ENCODE results near the gene KDM4C.

The KDM4C gene

DNA sequence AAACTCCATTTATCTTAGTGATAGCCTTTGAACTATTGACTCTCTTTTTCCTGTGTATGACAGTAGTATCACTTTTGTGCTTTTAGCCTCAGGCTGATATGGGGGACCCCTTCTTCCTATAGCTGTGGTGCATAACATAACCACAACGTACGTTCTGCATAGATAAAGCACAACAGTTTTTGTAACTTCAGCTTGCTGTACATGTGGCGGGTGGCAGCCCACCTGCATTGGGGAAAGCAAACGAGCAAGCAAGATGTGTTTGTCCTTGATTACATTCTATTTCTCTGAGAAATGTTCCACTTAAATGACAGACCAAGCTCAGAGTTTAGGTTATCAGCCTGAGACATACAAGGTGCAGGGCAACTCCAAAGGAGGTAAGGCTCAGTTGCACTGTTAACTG, 309.4 kb downstream of the KDM4C start:
- DNase-seq: no peak

DNA sequence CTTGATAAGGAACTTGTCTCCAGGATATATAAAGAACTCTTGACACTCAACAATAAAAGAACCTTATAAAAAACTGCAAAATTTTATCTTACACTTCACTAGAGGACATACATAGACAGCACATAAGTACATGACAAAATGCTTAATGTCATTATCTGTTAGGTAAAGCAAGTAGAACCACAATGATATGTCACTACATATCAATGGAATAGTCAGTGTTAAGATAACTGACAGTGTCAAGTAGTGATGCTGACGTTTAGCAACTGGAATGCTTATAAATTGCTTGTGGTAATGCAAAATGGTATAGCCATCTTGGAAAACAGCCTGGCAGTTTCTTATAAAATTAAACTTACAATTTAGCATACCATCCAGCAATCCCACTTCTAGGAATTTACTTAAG, 314.1 kb downstream of the KDM4C start:
- no peak for DNase-seq

DNA sequence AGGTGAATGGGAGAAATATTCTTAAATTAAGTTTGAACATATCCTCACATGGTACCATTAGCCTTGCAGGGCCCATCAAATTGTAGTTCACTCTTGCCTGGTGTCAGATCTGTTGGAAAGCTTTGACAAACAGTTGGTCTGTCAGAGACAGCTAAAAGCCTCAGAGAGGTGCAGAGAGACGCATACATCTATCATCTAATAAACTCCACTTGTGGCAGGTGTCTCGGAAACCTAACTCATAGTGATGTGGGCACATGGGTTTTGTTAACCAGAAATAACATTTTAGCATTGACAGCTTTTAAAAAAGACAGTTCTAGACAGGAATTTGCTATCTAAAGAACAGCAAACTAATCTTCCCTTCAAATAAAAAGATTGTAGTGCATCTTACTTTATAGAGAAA, 315.9 kb downstream of the KDM4C start:
- no peak for DNase-seq

DNA sequence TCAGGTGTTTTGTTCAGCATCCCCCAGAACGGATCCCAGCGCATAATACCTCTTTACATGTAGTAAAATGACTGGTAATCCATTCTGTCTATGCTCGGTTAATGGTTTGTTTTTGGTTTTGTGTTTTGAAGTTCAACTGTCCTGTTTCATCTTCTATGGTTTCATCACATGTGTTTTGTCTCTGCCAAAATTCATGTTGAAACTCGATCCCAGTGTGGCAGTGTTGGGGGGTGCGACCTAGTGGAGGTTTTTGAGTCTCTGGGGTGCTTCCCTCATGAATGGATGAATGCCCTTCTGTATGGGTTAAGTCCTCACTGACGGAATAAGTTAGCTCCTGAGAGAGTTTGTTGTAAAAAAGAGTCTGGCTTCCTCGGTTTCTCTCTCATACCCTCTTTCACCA, 317.4 kb downstream of the KDM4C start:
- no peak for DNase-seq

DNA sequence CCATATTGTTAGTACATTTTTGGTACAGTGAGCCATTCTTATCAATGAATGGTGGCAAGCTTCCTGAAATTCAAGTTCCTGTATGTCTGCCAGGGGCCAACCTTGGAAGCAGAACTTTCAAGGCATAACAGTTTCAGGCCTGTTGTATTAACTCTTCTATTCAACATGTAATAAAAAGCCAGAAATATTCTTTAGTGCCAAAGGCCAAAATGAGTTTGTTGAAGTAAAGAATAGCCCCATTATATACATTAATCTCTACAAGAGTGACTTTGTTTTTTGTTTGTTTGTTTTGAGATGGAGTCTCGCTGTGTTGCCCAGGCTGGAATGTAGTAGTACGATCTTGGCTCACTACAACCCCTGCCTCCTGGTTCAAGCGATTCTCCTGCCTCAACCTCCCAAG, 321.3 kb downstream of the KDM4C start:
- no peak for DNase-seq

DNA sequence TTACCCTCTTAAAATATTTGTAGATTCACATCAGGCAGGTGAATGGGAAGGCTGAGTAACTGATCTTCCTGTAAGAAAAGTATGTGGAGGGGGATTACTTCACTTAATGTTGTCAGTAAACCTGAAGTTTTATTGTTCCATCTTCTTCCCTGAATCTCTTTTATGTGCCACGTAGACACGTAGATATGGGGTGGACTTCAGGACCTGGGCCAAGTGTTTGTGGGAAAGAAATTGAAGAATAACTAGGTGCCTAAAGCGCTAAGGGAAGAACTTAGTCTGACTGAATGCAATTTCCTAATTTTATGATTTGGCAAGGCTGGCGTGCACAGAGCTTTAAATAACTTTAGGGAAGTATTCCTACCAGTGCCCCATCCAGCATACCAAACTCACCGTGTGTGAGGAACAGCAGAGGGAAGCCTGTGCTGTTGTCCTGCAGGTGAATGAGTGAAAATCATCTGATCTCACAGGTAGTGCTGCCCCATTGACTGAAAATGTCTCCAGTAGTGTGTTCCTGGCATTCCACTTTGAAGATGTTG, 323.4 kb downstream of the KDM4C start:
- DNase-seq: no peak

DNA sequence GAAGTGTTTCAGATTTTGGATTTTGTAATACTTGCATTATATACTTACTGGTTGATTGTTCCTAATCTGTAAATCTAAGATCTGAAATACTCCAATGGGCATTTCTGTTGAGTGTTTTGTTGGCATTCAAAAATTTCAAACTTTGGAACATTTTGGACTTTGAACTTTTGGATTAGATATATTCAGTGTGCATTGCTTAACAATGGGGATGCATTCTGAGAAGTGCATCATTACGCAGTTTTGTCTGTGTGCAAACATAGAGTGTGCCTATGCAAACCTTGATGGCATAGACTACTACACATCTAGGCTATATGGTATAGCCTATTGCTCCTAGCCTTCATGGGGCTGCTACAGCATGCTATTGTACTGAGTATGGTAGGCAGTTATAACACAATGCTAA, 325.4 kb downstream of the KDM4C start:
- no peak for DNase-seq

DNA sequence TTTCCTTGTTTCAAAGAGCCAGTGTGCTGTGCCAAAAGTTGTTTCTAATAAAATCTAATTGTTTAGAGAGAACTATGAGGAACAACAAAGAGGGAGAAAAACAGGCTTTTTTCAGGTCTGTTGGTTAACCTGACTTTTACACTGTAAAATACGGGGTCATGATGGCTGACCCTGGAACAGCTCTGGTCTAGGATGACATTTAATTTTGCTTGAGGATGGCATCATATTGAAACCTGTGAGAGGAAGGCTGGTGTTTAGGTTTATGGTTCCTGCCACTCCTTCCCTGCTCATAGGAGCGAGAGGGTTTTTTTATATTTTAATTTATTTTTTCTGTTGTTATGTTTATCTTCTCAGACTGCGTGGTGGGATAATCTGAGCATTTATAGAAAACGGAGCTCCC, 327.6 kb downstream of the KDM4C start:
- no peak for DNase-seq

DNA sequence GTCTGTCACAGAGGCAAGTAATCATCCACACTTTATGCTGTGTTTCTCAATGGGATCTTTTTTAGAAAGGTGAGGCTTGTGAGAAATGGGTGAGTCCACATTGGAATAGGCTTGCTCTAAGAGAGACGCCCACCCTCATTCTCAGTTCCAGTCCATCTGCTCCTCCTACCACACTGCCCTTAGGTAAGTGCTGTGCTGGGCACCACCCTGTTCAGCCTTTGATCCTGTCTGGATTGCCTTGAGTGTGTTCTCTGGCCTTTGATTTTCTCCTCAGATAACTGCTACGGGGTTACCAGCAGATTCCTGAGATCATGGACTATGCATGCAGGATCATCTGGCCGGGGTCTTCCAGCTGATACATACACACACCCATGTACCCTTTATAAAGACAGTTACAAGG, 328.6 kb downstream of the KDM4C start:
- DNase-seq: no peak

DNA sequence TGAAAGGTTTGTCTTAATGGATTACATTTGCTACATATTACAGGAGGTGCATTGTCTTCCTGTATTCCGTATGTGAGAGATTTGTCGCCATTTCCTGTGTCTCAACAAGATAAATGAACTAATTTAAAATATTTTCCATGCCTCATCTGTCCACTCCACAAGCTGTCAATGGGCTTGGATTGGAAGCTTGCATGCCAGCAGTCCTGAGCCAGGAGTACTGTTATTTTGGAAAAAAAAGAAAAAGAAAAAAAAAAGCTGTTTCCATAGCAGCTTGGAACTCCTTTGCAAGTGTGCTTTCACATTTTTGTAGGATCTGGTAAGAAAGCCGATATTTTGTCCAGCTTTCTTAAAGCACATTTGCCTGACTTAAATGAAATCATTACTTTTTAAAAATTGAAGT, 330.8 kb downstream of the KDM4C start:
- DNase-seq: no peak

DNA sequence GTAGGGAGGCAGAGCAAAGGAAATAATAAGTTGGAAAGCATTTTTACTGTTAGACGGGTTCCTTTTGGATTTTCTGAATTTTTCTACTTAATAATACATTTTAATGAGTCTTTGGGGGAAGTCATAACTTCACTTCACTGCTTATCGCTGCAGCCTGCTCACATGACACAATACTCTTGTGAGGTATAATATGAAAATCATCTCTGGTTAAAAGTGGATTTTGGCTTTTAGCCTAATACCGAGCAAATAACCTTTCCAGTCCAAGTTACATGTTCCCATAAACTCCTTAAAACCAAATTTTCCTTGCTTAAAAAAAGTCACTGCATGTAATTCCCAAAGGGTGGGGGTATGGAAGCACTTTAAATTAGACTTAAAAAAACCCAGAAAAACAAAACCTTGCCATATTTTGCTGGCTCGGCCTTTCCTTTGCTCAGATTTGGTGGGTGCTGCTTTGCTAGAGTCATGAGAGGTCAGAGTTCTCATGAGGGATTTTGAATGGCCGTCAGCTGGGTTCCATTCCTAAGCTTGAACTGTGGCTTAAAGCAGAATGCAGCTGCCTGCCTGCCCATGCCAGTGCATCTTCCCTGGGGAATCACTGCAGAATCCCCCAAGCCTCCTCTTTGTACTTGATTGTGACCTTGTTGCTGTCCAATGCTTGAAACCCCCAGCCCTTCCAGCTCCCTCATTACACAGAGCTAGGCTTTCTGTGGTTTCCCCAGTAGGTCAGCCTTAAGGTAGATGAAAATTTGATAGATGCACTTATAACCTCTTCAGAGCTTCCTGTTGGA, 331.8 kb downstream of the KDM4C start:
- no peak for DNase-seq

DNA sequence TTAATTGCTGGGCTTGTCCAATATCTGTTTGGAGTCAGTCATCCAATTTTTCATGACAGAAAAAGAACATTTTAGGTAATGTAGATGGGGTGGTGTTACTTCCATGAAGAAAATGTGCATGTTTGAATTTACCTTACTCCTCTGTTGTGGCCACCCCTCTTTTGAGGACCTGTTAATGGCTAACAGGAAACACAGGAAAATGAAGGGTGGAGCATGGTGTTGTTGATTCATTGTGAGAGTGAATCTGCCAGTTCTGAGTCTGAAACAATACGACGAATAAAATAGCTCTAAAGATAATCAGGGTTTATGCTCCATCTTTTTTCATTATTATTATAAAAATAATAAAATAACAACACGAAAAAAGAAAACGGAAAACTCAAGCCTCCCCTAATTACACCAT, 335.3 kb downstream of the KDM4C start:
- no peak for DNase-seq

DNA sequence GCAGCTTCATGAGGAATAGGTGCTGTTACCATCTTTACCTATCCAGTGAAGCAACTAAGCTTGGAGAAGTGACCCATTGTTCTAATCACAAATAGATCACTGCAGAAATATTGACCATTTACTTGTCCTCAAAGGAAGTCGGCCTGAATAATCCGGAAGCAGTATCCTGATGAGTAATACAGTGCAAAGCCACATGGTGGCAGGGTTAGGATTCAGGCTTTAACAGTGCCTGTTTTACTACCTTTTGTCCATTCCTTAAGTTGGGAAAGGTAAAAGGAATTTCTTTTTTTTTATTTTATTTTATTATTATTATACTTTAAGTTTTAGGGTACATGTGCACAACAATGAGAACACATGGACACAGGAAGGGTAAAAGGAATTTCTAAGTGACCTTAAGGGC, 336.3 kb downstream of the KDM4C start:
- no peak for DNase-seq

DNA sequence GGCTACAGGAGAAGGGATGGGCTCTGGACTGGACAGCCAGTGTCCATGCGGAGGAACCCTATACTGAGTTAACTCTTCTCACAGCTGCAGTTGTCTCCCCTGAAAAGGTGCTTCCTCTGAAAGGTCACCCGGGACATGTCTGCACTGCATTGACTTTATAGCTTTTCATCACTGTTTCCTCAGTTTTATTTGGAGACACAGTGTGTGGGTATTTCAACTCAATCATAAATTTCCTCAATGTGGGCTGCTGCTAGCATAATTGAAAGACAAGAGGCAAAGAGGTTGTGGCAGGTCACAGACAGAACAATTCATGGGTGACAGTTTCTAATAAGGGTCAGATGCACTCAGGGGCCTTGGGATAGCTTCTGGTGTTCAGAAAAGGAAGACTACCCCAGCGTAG, 336.8 kb downstream of the KDM4C start:
- DNase-seq: no peak

DNA sequence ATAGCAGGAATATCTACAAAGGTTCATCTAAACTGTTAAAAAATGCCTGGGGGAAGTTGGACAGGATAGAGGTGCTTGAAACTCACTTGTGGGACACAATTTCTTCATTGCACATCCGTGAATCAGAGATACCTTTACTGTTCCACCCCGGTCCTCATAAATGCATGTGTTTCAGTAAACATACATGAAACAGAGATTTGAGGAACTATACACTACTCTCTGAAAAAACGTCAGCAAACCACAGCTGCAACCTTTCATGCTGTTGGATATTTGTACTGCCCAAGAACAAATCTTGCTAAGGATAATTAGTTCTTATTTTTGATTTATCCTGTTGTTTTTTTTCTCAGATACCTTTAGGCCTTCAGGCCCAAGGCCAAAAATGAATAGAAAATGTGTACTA, 337.3 kb downstream of the KDM4C start:
- DNase-seq: no peak

DNA sequence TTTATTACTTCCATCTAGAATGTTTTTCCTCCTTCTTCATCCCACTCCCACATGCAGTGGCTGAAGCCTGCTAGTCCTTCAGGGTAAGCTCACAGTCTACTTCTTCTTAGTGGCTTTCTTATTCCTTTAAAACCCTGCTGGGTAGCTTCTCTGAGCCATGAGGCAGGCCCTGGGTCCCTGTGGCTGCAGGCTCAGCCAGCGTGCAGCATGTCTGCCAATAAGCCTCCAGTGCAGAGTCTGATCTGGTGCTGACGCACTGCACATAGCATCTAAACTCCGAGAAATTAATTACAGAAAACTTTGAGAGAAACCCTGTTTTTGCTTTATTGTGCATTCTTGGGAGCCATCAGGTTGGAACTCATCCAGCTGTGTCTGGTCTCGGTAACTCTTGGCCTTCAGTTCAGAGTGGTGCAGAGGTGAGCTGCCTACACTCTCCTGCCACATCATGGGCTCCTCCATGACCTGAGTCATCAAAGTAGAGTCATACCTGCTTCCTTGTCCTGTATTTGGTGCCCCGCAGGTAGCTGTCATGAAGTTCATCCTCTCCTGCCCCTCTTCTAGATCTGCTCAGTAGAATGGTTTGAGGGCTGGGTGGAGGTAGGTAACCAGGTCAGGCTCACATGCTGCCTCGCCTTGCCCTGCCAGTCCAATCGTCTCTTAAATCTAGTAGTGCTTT, 339.4 kb downstream of the KDM4C start:
- DNase-seq: no peak

DNA sequence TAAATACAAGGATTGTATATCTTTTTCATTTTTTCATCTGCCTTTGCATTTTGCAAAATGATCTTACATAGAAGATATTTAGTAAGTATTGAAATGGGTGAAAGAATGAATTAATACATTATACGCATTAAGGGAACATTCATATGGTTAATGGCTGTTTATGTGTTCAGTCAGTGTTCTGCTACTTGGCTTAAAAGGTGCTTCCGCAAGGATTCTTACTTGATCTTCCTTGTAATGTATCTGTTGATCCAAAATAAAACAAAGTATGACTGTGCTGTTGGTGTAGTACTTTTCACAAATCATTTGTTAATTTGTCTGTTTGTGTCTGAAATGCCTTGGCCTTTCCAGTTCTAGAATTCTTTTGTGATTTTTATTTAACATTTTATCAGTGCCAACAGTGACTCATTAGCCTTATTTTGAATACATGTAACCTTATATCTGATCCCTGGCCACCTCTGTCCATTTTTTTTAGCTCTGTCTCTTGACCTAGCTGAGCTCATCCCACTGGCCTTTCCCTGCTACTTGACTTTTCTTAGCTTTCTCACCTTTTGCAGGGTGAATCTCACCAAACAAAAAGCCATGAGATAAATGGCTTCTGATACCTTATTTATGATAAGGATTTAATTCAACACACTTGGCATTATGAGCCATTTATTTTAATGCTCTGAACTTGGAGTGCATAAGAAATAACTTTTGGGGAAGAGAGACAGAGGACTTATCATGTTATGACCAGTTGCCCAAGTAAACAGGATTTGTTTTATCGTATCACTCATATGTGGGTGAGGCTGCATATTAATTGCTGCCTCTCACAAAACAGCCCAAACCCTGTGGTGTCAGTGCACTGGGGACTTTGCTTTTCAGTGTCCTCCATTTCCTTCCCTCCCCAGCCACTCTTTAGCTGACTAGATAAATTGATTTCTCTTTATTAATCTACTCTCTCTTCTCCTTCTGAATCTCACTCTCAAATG, 340.3 kb downstream of the KDM4C start:
- DNase-seq: no peak

DNA sequence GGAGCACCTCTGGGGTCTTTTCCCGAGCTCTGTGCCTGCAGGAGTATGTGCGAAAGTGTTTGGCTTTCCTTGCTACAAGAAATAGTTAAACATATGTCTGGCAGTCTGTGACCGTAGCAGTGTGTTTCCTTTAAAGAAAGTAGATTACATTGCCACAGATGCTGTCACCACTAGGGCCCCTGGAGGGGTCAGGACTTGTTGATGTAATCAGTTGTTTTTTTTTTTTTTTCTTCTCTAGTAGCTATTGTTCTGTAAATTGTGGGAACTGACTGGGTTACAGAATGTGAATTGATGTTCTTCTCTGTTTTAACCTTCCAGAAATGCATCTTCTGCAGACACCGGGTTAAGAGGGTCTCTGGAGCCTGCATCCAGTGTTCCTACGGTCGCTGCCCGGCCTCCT, 345.6 kb downstream of the KDM4C start:
- DNase-seq: no peak

DNA sequence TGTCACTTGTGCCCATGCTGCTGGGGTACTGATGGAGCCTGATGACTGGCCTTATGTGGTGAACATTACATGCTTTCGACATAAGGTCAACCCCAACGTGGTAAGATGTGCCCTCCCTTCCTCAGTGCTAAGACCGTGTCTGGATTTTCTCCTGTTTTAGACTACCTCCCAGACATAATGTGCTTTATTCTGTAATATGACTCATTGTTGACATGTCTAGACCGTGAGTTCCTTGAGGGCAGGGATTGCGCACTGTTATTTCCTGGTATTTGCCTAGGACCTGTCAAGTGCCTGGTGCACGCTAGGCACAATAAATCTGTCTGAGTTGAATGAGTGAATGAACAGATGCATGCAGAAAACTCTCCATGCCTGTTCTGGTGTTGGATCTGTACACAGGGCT, 346.0 kb downstream of the KDM4C start:
- no peak for DNase-seq

DNA sequence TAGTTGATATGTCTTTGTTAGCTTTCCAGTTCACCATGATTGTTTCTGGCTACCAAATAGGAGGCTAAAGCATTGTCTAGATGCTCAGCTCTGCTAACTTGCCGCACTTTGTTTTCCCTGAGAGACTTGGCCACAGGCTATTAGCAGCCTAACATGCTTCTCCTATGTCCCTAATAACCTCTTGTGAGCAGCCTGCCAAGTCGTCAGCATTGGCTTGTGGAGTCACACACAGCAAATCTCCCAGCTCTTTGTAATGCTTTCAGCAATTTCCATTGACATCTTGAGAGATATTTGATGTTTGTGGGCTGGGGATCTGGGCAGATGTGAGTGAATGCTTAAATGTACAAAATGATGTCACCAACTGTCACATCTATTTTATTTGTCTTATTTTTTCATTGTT, 346.9 kb downstream of the KDM4C start:
- DNase-seq: no peak

DNA sequence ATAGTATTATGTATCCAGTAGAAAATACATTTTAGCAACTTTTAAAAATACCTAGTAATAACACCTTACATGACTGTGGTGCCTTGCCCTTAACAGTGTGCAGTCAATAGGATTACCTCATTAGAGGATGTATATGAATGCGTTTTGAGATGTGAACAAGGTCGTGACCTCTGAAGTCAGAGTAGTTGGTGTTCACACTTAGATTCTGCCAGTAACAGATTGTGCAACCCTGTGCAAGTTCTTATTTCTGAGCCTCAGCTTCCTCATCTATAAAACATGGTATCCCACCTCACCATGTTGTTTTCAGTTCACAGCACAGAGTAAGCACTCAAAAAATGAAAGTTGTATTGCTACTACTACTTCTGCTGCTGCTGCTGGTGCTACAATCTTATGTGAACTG, 347.3 kb downstream of the KDM4C start:
- no peak for DNase-seq

DNA sequence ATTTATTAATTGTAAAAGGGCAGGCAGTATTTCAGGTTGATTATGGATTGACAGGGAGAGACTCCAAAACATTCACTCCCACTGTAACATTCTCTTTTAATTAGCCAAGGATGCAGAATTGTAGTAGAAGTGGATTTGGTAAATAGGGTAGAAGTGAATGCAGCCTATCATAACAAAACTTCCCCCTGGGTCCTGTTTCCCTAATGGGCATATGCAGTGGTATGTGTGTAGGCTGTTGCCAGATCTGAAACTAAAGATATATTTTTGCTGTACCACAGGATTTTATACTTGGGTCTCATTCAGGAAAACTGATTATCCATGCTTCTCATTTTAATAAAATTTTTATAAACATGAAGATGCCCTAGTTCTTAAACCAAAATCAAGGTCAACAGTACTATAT, 351.2 kb downstream of the KDM4C start:
- DNase-seq: no peak

DNA sequence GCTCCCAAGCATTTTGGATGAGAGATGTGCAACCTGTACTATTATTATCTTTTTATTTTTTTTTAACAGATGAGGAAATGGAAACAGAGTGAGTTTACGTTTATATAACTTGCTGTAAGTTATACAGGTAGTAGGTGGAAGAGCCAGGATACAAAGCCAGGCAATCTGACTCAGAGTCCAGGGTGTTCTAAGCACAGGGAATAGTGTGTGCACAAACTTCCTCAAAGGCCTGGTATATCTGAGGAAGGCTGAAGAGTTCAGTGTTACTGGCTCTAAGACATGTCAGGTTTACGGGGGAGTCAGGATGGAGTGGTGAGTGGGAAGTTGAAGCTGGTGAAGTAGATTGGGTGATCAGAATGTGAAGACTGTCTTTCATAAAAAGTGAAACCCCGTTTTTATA, 353.6 kb downstream of the KDM4C start:
- no peak for DNase-seq

Measured in NCI-H1436 treated with DMSO at 0.1 percent for 48 hours (cell line).